ENCODE data around the gene EIF4EBP3.
"Not testable (repeated sequence)": the region's sequence is repeated elsewhere in the genome, so short reads cannot be mapped to it uniquely, and the experiment has no call there.

The EIF4EBP3 gene

DNA sequence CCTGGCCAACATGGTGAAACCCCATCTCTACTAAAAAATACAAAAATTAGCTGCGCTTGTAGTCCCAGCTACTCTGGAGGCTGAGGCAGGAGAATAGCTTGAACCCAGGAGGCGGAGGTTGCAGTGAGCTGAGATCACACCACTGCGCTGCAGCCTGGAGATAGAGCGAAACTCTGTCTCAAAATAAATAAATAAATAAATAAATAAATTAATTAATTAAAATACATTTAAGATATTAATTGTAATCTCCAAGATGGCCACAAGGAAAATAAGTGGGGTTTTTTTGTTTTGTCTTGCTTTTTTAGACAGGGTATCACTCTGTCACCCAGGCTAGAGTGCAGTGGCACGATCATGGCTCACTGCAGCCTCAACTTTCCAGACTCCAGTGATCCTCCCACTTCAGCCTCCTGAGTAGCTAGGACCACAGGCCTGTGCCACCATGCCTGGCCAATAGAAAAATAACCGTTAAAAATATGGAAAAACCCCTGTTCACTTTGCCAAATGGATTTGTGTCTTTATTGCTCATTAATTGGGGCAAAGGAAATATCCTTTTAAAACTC is 31.8 kb downstream of the EIF4EBP3 start:
- DNase-seq (ENCODE audit: low read depth): not testable (repeated sequence)

DNA sequence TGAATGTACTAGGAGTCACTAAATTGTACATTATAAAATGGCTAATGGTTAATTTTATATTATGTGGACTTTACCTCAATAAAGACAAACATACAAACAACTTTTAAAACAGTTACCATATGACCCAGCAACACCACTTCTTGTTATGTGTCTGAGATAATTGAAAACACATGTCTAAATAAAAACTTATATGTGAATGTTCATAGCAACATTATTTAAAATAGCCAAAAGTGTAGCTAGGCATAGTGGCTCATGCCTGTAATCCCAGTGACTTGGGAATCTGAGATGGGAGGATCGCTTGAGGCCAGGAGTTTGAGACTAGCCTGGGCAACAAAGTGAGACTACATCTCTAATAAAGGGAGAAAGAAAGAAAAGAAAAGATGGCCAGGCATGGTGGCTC is 40.0 kb downstream of the EIF4EBP3 start:
- DNase-seq (ENCODE audit: low read depth): no peak

DNA sequence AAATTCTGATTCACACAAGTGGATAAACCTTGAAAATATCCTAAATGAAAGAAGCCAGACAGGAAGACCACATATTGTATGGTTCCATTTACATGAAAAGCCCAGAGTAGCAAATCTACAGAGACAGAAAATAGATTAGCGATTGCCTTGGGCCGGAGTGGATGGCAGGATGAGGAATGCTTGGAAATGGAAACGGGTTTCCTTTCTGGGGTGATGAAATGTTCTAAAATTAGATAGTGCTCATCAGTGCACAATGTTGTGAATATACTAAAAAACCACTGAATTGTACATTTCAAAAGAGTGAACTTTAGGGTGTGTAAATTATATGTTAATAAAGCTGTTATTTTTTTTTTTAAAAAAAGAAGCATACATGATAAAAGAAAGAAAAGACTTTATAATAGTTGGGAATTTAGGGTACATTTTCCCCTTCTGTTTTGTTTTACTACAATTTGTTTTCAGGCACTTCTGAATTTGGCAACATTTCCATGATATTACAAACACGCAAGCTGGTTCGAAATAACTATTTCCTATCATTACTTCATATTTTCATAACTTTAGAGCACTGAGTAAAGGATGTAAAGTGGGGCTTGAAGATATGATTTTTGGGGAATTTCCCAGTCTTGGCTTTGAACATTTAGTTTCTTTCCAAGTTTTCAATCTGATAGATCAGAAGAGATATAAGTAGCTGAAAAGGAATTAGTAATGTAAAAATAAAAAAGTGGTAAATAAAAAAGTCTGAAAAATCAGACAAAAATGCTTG is 41.0 kb downstream of the EIF4EBP3 start:
- no peak for DNase-seq (ENCODE audit: low read depth)

DNA sequence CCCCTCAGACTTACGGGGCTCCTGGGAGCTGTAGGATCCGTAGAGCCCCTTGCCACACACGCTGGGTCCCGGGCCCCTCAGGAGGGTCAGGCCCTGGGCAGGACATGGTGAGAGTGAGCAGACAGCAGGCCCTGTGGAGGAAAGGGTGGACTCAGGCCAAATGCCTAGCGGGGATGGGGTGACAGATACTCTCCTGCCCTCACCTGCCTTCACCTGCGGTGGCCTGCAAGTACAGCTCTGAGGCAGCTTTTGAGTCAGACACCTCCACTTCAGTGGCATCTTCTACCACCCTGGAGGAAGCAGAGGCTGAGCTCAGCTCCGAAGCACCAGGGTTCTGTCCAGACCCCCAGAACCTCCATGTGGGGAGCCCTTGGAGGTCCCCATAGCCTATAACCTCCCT is 43.4 kb downstream of the EIF4EBP3 start:
- DNase-seq (ENCODE audit: low read depth): no peak

DNA sequence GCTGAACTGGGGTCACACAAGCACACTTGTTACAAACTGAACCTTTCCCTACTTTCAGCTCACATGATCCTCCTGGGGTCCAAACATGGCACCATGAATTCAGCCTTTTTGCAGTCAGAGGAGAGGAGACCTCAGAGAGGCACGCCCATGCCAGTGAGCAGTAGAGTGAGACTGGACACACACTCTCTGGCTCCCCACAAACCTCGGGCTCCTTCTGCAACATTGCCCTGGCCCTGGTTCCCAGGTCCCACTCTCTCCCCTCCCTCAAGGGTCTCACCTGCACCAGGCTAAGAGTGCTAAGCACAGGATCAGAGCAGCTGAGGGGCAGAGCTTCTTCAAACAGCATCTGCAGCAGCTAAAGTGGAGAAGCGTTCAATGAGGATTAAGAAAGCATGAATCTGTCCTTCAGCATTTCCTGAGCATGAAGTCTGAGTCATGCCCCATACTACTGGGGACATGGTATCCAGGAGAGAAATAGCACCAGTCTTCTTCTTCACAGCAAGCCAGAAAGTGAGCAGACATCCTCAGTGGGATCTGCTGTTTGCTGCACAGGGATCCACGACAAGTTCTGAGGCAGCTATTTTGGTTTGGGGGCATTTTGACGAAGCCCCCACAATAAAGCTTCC is 44.4 kb downstream of the EIF4EBP3 start:
- no peak for DNase-seq (ENCODE audit: low read depth)

DNA sequence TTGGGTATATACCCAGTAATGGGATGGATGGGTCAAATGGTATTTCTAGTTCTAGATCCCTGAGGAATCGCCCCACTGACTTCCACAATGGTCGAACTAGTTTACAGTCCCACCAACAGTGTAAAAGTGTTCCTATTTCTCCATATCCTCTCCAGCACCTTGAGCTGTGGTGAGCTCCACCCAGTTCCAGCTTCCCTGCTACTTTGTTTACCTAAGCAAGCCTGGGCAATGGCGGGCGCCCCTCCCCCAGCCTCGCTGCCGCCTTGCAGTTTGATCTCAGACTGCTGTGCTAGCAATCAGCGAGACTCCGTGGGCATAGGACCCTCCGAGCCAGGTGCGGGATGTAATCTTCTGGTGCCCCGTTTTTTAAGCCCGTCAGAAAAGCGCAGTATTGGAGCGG is 45.6 kb downstream of the EIF4EBP3 start:
- not testable (repeated sequence) for DNase-seq (ENCODE audit: low read depth)

DNA sequence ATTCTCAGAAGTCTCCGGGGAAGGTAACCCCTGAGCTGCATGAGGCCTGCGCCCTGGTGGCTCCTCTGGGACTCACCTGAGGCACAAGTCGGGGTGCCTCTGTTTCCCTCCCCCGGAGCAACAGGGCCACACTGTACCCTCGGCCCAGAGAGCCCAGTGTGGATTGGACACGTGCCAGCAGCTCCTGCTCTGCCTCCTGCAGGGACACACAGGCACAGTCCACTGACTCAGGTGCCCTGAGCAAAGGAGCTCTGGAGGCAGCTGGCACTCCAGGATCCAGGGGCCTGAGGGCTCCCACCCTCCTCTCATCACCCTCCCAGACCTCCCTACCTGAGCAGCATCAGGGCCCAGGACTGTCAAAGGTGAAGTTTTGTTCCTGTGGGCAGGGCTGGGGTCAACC is 46.7 kb downstream of the EIF4EBP3 start:
- no peak for DNase-seq (ENCODE audit: low read depth)

DNA sequence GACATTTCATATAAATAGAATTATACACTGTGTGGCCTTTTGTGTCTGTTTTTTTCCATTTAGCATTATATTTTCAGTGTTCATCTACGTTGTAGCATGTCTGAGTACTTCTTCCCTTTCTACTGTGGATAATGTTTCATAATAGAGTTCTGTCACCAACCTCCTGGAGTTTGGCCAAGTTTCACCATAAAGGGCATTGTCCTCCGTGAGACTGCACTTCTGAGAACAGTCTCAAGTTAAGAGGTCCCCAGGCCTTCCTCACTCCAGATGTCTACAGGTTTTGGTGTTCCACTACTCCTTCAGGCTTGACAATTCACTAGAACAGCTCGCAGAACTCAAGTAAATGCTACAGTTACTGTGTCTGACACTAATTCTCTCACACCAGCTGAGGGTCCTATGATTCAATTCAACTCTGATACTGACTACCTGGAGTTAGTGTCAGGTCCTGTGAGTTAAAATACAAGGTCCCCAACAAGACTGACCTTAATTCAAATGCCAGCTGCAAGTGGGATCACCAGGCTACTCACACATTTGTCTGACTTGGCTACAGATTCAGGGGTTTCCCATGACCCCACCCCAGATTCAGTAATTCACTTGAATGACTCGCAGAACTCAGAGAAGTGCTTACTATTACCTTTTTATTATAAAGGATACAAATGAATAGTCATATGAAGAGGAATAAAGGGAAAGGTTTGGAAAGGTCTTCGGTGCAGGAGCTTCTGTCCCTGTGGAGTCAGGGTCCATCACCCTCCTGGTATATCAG is 48.3 kb downstream of the EIF4EBP3 start:
- no peak for DNase-seq (ENCODE audit: low read depth)

DNA sequence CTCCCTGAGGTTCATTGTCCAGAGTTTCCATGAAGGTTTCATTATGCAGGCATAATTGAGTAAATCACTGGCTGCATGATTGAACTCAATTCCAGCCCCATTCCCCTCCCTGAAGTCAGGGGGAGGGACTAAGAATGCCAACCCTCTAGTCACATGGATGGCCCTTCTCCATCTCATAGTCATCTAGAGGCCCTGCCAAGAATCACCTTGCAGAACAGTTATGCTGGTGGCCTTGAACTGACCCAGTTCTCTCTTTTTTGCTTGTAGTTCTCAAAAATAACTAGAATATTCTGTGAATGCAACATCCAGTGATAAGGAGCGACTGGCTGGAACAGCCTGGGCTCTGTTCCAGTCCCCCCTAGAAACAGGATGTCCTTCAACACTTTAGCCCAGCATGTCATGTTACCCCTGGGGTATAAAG is 48.9 kb downstream of the EIF4EBP3 start:
- DNase-seq (ENCODE audit: low read depth): no peak

DNA sequence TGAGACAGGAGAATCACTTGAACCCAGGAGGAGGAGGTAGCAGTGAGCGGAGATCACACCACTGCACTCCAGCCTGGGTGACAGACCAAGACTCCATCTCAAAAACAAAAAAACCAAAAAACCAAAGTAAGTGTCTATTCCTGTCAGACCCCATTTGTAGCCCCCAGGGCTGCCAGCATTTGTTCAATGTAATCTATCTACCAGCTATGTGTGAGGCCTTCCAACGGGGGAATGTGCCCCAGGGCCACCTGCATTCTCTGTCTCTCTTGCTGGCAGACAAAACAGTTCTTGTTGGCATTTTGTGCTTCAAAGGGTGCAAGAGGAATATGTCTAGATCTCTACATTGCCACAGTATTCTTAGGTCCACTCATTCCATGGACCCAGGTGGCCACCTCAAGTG is 51.4 kb downstream of the EIF4EBP3 start:
- DNase-seq (ENCODE audit: low read depth): no peak
